C4-2B (cell line): Measurements from ENCODE around the gene MLXIPL.

Experiments used
- H3K27ac ChIP-seq: fragments of 450-650 bp; 2 replicates; pipeline ENCODE4 v1.5.1; 2017
- ZFX ChIP-seq: fragments of 450-650 bp; IDR thresholded peaks from 2 replicates; pipeline ENCODE4 v1.6.1; 2017
- TF ChIP-seq, protein P1 (sequence below): fragments of 450-650 bp; conservative IDR thresholded peaks from 2 replicates; pipeline ENCODE4 v1.5.1; 2017; ENCODE audit warnings: mild to moderate bottlenecking

The MLXIPL gene

GRCh38 chr7:73638911-73639310, 14.6 kb upstream of the MLXIPL start:
- no peak overlapping the region for H3K27ac ChIP-seq
- TF ChIP-seq ZFX, result no peak
- TF ChIP-seq, protein P1, sequence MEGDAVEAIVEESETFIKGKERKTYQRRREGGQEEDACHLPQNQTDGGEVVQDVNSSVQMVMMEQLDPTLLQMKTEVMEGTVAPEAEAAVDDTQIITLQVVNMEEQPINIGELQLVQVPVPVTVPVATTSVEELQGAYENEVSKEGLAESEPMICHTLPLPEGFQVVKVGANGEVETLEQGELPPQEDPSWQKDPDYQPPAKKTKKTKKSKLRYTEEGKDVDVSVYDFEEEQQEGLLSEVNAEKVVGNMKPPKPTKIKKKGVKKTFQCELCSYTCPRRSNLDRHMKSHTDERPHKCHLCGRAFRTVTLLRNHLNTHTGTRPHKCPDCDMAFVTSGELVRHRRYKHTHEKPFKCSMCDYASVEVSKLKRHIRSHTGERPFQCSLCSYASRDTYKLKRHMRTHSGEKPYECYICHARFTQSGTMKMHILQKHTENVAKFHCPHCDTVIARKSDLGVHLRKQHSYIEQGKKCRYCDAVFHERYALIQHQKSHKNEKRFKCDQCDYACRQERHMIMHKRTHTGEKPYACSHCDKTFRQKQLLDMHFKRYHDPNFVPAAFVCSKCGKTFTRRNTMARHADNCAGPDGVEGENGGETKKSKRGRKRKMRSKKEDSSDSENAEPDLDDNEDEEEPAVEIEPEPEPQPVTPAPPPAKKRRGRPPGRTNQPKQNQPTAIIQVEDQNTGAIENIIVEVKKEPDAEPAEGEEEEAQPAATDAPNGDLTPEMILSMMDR, result no peak

GRCh38 chr7:73635428-73636200, 11.3 kb upstream of the MLXIPL start:
- H3K27ac ChIP-seq, result no peak overlapping the region
- TF ChIP-seq, protein P1, result no peak

DNA sequence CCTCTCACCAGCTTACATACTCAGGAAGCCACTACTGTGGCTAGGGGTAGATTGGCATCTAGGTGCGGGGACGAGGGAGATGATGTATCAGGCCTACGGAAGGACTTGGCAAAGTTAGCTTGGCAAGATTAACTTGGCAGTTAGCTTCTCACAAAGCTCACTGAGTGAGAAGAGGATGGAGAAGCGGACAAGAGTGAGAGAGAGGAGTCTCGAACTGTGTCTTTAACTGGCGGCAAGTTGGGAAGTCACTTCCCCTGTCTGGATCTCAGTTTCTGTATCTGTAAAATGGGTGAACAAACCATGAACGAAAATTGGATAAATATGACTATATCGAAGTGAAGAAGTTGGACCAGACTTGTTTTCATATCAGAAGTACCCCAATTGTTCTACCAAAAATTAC, 9.5 kb upstream of the MLXIPL start:
- TF ChIP-seq, protein P1, result no peak
- TF ChIP-seq ZFX, result no peak
- H3K27ac ChIP-seq, result no peak overlapping the region

GRCh38 chr7:73633323-73633722, 9.0 kb upstream of the MLXIPL start:
- no peak for TF ChIP-seq ZFX
- TF ChIP-seq, protein P1, result no peak

GRCh38 chr7:73631558-73631957, 7.2 kb upstream of the MLXIPL start:
- TF ChIP-seq, protein P1, result no peak
- TF ChIP-seq ZFX, result no peak

More at GRCh38 chr7:73633323-73633722, 9.0 kb upstream of the MLXIPL start:
- no peak overlapping the region for H3K27ac ChIP-seq

GRCh38 chr7:73628504-73628903, 4.2 kb upstream of the MLXIPL start:
- TF ChIP-seq ZFX, result no peak
- TF ChIP-seq, protein P1, result no peak
- H3K27ac ChIP-seq, result no peak overlapping the region

More at GRCh38 chr7:73631558-73631957, 7.2 kb upstream of the MLXIPL start:
- no peak overlapping the region for H3K27ac ChIP-seq

- no peak for TF ChIP-seq ZFX
- TF ChIP-seq, protein P1, result no peak
- no peak overlapping the region for H3K27ac ChIP-seq
Measured at GRCh38 chr7:73626814-73627213, 2.5 kb upstream of the MLXIPL start.
